CD14-positive monocyte (primary cell): ENCODE data around the gene OR5C1. TPM values are rescaled to one million over a fixed set of nuclear protein-coding genes. Genes with fewer than 3 reads are reported as not detected.

Experiments used
- DNase-seq, 3 donors: peaks; one replicate each; pipeline ENCODE4 v3.0.0-alpha.2; 2011 to 2022
- H2AFZ ChIP-seq: 2 replicates; pipeline ENCODE4 v1.6.0; 2012; ENCODE audit warnings: mild to moderate bottlenecking, low read depth, low read length, inconsistent platforms; ENCODE audit not compliant: insufficient read depth, poor library complexity, severe bottlenecking
- H3K27ac ChIP-seq, 2 donors: 1 replicate in 1 of 2; 2 replicates in 1 of 2; pipeline ENCODE4 v1.5.1; 2012 to 2013; ENCODE audit warnings: low read length in 2 of 2, control low read depth in 1 of 2, inconsistent platforms in 1 of 2, low read depth in 1 of 2, mild to moderate bottlenecking in 1 of 2
- H3K27me3 ChIP-seq, 2 donors: one replicate each; pipeline versions ENCODE4 v1.6.0 to v1.6.1; 2011 to 2013; ENCODE audit warnings: low read length in 2 of 2; ENCODE audit not compliant: control insufficient read depth in 2 of 2, insufficient read depth in 2 of 2
- H3K36me3 ChIP-seq, 2 donors: replicated peaks in 1 of 2; 1 replicate in 1 of 2; 2 replicates in 1 of 2; pipeline versions ENCODE4 v1.5.1 to v1.6.1; 2012 to 2013; ENCODE audit warnings: low read length in 2 of 2, control low read depth in 1 of 2, inconsistent platforms in 1 of 2, mild to moderate bottlenecking in 1 of 2; ENCODE audit not compliant: insufficient read depth in 2 of 2, control insufficient read depth in 1 of 2
- H3K4me1 ChIP-seq, 2 donors: 1 replicate in 1 of 2; 2 replicates in 1 of 2; pipeline versions ENCODE4 v1.5.1 to v1.6.1; 2012 to 2013; ENCODE audit warnings: low read length in 2 of 2, control low read depth in 1 of 2, inconsistent platforms in 1 of 2, mild to moderate bottlenecking in 1 of 2, moderate library complexity in 1 of 2; ENCODE audit not compliant: insufficient read depth in 2 of 2, control insufficient read depth in 1 of 2
- H3K4me2 ChIP-seq: replicated peaks from 2 replicates; pipeline ENCODE3; 2012; ENCODE audit warnings: low read length, moderate library complexity, mild to moderate bottlenecking; ENCODE audit not compliant: poor library complexity, severe bottlenecking; ENCODE audit errors: extremely low read depth
- H3K4me3 ChIP-seq, 3 experiments: fragments of 200-600 bp in 1 of 3; sonication (generic) in 1 of 3; replicated peaks in 1 of 3; 1 replicate in 2 of 3; 2 replicates in 1 of 3; pipeline ENCODE4 v1.5.1; 2011 to 2013; ENCODE audit warnings: low read length in 3 of 3, mild to moderate bottlenecking in 3 of 3, control low read depth in 2 of 3, low read depth in 2 of 3, inconsistent platforms in 1 of 3, moderate library complexity in 1 of 3
- H3K79me2 ChIP-seq: 2 replicates; pipeline ENCODE4 v1.6.0; 2012; ENCODE audit warnings: mild to moderate bottlenecking, control low read depth, inconsistent platforms, low read length, moderate library complexity; ENCODE audit not compliant: insufficient read depth
- H3K9ac ChIP-seq: 2 replicates; pipeline ENCODE4 v1.6.0; 2017; ENCODE audit warnings: low read length, mild to moderate bottlenecking; ENCODE audit not compliant: insufficient read depth, poor library complexity, severe bottlenecking
- H3K9me3 ChIP-seq, 2 donors: replicated peaks in 1 of 2; 1 replicate in 1 of 2; 2 replicates in 1 of 2; pipeline versions ENCODE4 v1.5.1 to v1.6.1; 2012 to 2013; ENCODE audit warnings: low read length in 2 of 2, control low read depth in 1 of 2; ENCODE audit not compliant: control insufficient read depth in 1 of 2, insufficient read depth in 1 of 2
- H4K20me1 ChIP-seq: 2 replicates; pipeline ENCODE4 v1.6.0; 2012; ENCODE audit warnings: mild to moderate bottlenecking, low read length, control low read depth, moderate library complexity; ENCODE audit not compliant: insufficient read depth
- H3K27ac Mint-ChIP-seq, 7 donors: one replicate each; pipeline ENCODE4 v1.8.0; 2020; ENCODE audit warnings: mild to moderate bottlenecking in 7 of 7, mixed read lengths in 7 of 7, moderate library complexity in 6 of 7, inconsistent platforms in 2 of 7
- H3K27me3 Mint-ChIP-seq, 3 donors: one replicate each; pipeline ENCODE4 v1.8.0; 2021 to 2022; ENCODE audit warnings: low read depth in 3 of 3, mild to moderate bottlenecking in 3 of 3, mixed read lengths in 3 of 3, moderate library complexity in 3 of 3, inconsistent platforms in 1 of 3
- H3K36me3 Mint-ChIP-seq, 2 donors: one replicate each; pipeline ENCODE4 v1.8.0; 2020; ENCODE audit warnings: mixed read lengths in 2 of 2, inconsistent platforms in 1 of 2, mild to moderate bottlenecking in 1 of 2
- H3K4me1 Mint-ChIP-seq: one replicate; pipeline ENCODE4 v1.8.0; 2020; ENCODE audit warnings: mild to moderate bottlenecking, mixed read lengths
- H3K4me3 Mint-ChIP-seq, 2 donors: one replicate each; pipeline ENCODE4 v1.8.0; 2020; ENCODE audit warnings: mild to moderate bottlenecking in 2 of 2, mixed read lengths in 2 of 2, moderate library complexity in 1 of 2
- H3K9me3 Mint-ChIP-seq, 7 donors: one replicate each; pipeline ENCODE4 v1.8.0; 2020 to 2022; ENCODE audit warnings: mixed read lengths in 7 of 7, mild to moderate bottlenecking in 6 of 7, moderate library complexity in 6 of 7, inconsistent platforms in 2 of 7
- CTCF ChIP-seq: fragments of 200-600 bp; IDR thresholded peaks from one replicate; pipeline ENCODE4 v1.8.0; 2022; ENCODE audit warnings: antibody characterized with exemption, mild to moderate bottlenecking
- WGBS: methylation state at CpG from one replicate; pipeline ENCODE4 v1.1.5; 2013; ENCODE audit warnings: missing lambda C conversion rate; ENCODE audit not compliant: insufficient coverage; 5-methylcytosine and 5-hydroxymethylcytosine counted together
- intact Hi-C, 2 donors: fragments of 100-400 bp; cut with micrococcal nuclease; formaldehyde crosslinking; loops; one replicate each; pipeline versions ENCODE4 v1.15.0 to v1.15.1; 2023
- polyA plus RNA-seq, 3 donors: library from polyadenylated mRNA; depleted of rRNA in 1 of 3; unstranded in 2 of 3; stranded (reverse) in 1 of 3; fragments of 300-500 nt in 2 of 3; fragments of >200 nt in 1 of 3; fragmentation: Illumina TruSeq in 2 of 3; gene quantifications; 1 replicate in 2 of 3; 2 replicates in 1 of 3; pipeline ENCODE4 v1.2.3, GENCODE V29; 2012 to 2021

The OR5C1 gene
- polyA plus RNA-seq, 3 donors = not detected

DNA sequence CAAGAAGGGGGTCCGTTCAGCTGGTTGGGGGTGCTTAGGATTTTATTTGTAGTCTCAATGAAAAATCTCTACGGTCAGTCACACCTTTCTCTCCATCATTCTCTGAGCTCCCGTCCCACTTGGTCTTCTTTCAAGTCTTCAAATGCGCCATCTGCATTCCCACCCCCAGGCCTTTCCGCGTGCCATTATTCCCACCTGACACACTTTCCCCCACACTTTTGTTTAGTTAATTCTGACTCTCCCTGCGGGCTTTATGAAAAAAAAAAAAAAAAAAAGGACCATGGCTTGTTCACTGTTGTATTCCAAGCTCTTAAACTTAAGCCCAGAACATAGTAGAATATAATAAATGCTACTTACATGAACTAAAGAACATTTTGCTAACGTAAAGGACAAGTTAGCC lies 11.7 kb upstream of the OR5C1 start:
- Histone ChIP-seq H4K20me1 (no peaks in the 10 kb centered on the region), H3K27ac (no peak overlapping the region), H3K36me3 (no peaks in the 10 kb centered on the region), H3K9ac (no peak overlapping the region), H2AFZ (no peak overlapping the region), H3K4me2 (no peak overlapping the region), H3K79me2 (no peaks in the 10 kb centered on the region), H3K4me1 (no peaks in the 10 kb centered on the region), H3K27me3 (no peaks in the 10 kb centered on the region), H3K4me3 (no peak overlapping the region), H3K9me3 (no peaks in the 10 kb centered on the region)
- H3K27me3 Mint-ChIP-seq = peaks cover 2 to 9% (median 2%) of the 10 kb centered on the region in 3 donors
- H3K4me1 Mint-ChIP-seq = no peaks in the 10 kb centered on the region
- no peak overlapping the region for H3K27ac Mint-ChIP-seq
- no peaks in the 10 kb centered on the region for H3K36me3 Mint-ChIP-seq
- H3K9me3 Mint-ChIP-seq = peaks cover 2 to 10% (median 3%) of the 10 kb centered on the region in 7 donors
- 98% methylated on average over 6 of the region's 8 CpGs for WGBS
- DNase-seq = no peak
- intact Hi-C loops = no loop called here
- H3K4me3 Mint-ChIP-seq = no peak overlapping the region
- TF ChIP-seq CTCF = no peak

- H3K36me3 ChIP-seq = no peaks in the 10 kb centered on the region
- H3K79me2 ChIP-seq = no peaks in the 10 kb centered on the region
- intact Hi-C loops = no loop called here
- no peak for DNase-seq
- H3K9me3 ChIP-seq = no peaks in the 10 kb centered on the region
- H3K36me3 Mint-ChIP-seq = no peaks in the 10 kb centered on the region
- H3K4me1 Mint-ChIP-seq = no peaks in the 10 kb centered on the region
- no peak overlapping the region for H3K4me3 ChIP-seq
- H3K27ac ChIP-seq = no peak overlapping the region
- no peak for TF ChIP-seq CTCF
- H3K9me3 Mint-ChIP-seq = peaks cover 0 to 7% (median 3%) of the 10 kb centered on the region in 7 donors
- H2AFZ ChIP-seq = no peak overlapping the region
- H3K27ac Mint-ChIP-seq = no peak overlapping the region
- WGBS = no CpG with 5 or more reads among the region's 3 CpGs
- no peaks in the 10 kb centered on the region for H4K20me1 ChIP-seq
- no peaks in the 10 kb centered on the region for H3K27me3 ChIP-seq
- no peaks in the 10 kb centered on the region for H3K4me1 ChIP-seq
- peaks cover 2 to 9% (median 3%) of the 10 kb centered on the region in 3 donors for H3K27me3 Mint-ChIP-seq
- no peak overlapping the region for H3K9ac ChIP-seq
- no peak overlapping the region for H3K4me2 ChIP-seq
- H3K4me3 Mint-ChIP-seq = no peak overlapping the region
These were observed 10.7 kb upstream of the OR5C1 start for GRCh38 chr9:122777935-122778627.
